ENCODE results near the gene MAP3K20. TPM values are rescaled to one million over a fixed set of nuclear protein-coding genes. Genes with fewer than 3 reads are reported as not detected.

MAP3K20 gene
- total and polyA plus RNA-seq, 10 of the 15 experiments (the other 5 are each of a cell fraction or from before 2014, with no cell fraction given), result 0.04 to 5.6 (median 2.3) TPM

DNA sequence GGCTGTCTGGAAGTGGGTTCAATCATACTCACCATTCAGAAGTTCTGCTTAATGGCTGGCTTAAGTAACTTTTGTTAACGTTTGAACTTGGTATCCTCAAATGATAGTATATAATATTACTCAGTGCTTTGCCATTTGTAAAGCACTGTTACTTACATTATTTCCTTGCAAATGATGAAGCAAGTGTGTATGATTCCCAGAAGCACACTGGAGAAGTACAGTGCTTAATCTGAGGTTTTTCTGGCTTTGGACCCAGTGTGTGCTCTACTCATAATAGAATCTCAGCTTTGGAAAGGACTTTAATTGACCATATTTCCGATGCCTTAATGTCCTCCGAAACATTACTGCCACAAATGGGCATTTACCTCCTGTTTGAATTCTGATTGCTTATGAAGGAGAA lies 63.3 kb downstream of the MAP3K20 start:
- WGBS (ENCODE audit: insufficient coverage, insufficient replicate concordance, low lambda C conversion rate, missing lambda C conversion rate), result 75% methylated on average over 3 of the region's 3 CpGs
- POLR2A ChIA-PET, result no interaction called here
- RAD21 ChIA-PET (ENCODE audit: unreplicated experiment), result no interaction called here
- no peaks in the 10 kb centered on the region for H3K36me3 ChIP-seq (ENCODE audit: control insufficient read depth in 2 of 2, insufficient read depth in 2 of 2, low read length in 1 of 2)
- in situ Hi-C loops (cut with MboI), result no loop called here
- H3K79me2 ChIP-seq (ENCODE audit: control insufficient read depth, insufficient read depth, low read length), result no peaks in the 10 kb centered on the region
- DNase-seq (ENCODE audit: low read depth, low spot score) (no peak), ATAC-seq (no peak), FAIRE-seq (no peak)
- H3K4me1 ChIP-seq (ENCODE audit: control insufficient read depth, insufficient read depth, low read length), result no peaks in the 10 kb centered on the region
- H3K9me3 ChIP-seq (replicated peaks; ENCODE audit: control insufficient read depth, insufficient read depth, low read length), result peaks cover 3% of the 10 kb centered on the region
- H3K27ac ChIP-seq (ENCODE audit: control insufficient read depth, insufficient read depth), result no peak overlapping the region
- no peak overlapping the region for H3K9ac ChIP-seq (ENCODE audit: control insufficient read depth, insufficient read depth, low read length)
- no TSS peak for BruUV-seq (replicated peaks)
- H3K4me3 ChIP-seq, result no peak overlapping the region
- no peaks in the 10 kb centered on the region for H3K27me3 ChIP-seq (replicated peaks in 1 of 2; ENCODE audit: control insufficient read depth in 2 of 2, insufficient read depth in 2 of 2, low read length in 1 of 2)
- CTCF ChIA-PET, result interaction anchor here (1.2 kb wide), 1 partner anchor 16 kb away, joined by 3 read pairs; no protein-coding TSS in a partner anchor
- intact Hi-C loops (cut with micrococcal nuclease; ENCODE audit: unreplicated experiment), result no loop called here
- no peak for TF ChIP-seq BHLHE40 (IDR thresholded peaks at IDR 0.05; ENCODE audit: borderline replicate concordance in 1 of 2, low read depth in 2 of 2, low read length in 1 of 2)
- no peak for TF ChIP-seq DPF2 (IDR thresholded peaks at IDR 0.05)
- no peak for TF ChIP-seq SUPT20H (IDR thresholded peaks at IDR 0.05; ENCODE audit: borderline replicate concordance, control insufficient read depth, low read depth, low read length)
- TF ChIP-seq MYC (IDR thresholded peaks at IDR 0.05; ENCODE audit: insufficient read depth, insufficient read length, insufficient replicate concordance, low read length, severe bottlenecking), result no peak
- TF ChIP-seq, protein P1, sequence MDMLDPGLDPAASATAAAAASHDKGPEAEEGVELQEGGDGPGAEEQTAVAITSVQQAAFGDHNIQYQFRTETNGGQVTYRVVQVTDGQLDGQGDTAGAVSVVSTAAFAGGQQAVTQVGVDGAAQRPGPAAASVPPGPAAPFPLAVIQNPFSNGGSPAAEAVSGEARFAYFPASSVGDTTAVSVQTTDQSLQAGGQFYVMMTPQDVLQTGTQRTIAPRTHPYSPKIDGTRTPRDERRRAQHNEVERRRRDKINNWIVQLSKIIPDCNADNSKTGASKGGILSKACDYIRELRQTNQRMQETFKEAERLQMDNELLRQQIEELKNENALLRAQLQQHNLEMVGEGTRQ (IDR thresholded peaks at IDR 0.05; ENCODE audit: borderline replicate concordance, low read depth, low read length), result no peak
- TF ChIP-seq ZZZ3 (IDR thresholded peaks at IDR 0.05; ENCODE audit: control insufficient read depth, insufficient read length, low read depth), result no peak
- no peak for TF ChIP-seq SREBF2 (IDR thresholded peaks at IDR 0.05; ENCODE audit: low read length)
- TF ChIP-seq, protein P2, sequence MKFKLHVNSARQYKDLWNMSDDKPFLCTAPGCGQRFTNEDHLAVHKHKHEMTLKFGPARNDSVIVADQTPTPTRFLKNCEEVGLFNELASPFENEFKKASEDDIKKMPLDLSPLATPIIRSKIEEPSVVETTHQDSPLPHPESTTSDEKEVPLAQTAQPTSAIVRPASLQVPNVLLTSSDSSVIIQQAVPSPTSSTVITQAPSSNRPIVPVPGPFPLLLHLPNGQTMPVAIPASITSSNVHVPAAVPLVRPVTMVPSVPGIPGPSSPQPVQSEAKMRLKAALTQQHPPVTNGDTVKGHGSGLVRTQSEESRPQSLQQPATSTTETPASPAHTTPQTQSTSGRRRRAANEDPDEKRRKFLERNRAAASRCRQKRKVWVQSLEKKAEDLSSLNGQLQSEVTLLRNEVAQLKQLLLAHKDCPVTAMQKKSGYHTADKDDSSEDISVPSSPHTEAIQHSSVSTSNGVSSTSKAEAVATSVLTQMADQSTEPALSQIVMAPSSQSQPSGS (IDR thresholded peaks at IDR 0.05; ENCODE audit: low read length), result no peak
- H4K20me1 ChIP-seq (ENCODE audit: control insufficient read depth, insufficient read depth), result no peaks in the 10 kb centered on the region
- no peak overlapping the region for H2AFZ ChIP-seq (ENCODE audit: control insufficient read depth, low read depth, low read length)
- SMC1A ChIA-PET (ENCODE audit: uncharacterized antibody, unreplicated experiment), result no interaction called here
- no peak overlapping the region for H3K4me2 ChIP-seq (ENCODE audit: control insufficient read depth, insufficient read depth)
